RCC 7860 (cell line): ENCODE measurements around the gene CDH1.

ENCODE experiments used
- DNase-seq: peaks from one replicate; pipeline ENCODE4 v3.0.0-alpha.2; 2015; ENCODE audit warnings: low spot score
- FAIRE-seq: peaks from 2 replicates; lab custom pipeline; 2012; peaks lifted over from hg19 to GRCh38; lab: Jason Lieb, UNC

CDH1 gene

DNA sequence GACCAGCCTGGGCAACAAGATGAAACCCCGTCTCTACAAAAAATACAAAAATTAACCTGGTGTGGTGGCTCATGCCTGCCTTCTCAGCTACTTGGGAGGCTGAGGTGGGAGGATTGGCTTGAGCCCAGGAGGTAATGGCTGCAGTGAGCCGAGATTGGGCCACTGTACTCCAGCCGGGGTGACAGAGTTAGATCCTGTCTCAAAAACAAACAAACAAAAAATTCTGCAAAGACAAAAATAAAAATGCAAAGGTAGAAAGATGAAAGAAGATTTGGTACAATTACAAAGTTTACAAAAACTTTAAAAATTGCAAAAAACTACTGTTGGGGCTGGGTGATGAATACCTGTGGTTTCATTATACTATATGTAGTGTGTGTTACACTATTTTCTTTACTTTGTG, 5.5 kb upstream of the CDH1 start:
- DNase-seq (no peak), FAIRE-seq (no peak)

DNA sequence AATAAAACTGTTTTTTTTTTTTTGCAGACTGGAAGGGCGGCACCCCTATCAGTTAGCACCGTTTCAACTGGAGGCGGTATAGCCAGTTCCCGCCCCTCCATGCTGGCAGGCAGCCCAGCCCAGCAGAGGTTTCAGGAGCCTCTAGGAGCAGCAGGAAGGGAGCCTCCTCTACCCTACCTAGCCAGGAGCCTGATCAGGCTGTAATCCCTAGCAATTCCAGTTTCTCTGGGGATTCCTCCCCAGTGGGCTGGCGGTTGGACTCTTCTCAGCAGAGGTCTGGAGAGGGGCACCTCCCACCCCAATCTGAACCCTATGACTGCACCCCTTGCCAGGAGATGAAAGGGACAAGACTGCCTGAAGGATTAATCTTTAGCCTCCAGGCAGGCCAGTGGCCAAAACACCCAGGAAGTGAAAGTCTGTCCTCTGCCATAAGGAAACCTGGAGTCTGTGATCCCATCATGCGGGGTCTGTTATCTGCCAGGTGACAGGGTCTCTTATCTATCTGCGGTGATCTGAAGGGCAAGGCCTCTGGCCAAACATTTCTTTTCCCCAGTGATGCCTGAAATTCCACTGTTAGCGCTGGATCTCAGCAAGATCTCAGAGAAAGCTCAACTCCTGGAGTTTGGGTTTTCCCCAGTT, 4.9 kb upstream of the CDH1 start:
- no peak for FAIRE-seq
- DNase-seq, result peak; percentile 63

DNA sequence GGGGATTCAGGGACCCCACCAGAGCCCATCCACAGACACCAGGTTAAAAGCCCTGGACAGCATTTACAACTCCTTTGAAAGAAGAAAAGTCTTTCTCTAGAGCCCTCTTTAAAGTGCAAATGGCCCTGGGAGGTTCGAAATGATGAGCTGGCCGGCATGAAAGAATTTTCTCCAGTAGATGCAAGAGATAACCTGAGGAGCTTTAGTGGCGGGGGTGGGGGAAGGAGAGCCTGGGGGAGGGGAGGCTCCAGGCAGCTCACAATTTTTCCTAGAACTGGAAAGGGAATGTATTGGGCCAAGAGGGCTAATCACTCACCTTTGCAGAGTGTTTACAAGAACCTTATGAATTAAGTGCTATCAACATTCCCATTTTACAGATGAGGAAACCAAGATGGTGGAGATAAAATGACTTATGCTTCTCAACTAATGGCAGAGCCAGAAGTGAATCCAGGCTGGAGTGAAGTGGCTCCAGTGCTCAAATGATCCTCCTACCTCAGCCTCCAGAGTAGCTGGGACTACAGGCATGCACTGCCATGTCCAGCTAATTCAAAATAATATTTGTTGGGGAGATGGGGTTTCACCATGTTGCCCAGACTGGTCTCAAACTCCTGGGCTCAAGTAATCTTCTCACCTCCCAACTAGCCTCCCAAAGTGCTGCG, 4.2 kb upstream of the CDH1 start:
- DNase-seq, result peak; percentile 13
- no peak for FAIRE-seq

DNA sequence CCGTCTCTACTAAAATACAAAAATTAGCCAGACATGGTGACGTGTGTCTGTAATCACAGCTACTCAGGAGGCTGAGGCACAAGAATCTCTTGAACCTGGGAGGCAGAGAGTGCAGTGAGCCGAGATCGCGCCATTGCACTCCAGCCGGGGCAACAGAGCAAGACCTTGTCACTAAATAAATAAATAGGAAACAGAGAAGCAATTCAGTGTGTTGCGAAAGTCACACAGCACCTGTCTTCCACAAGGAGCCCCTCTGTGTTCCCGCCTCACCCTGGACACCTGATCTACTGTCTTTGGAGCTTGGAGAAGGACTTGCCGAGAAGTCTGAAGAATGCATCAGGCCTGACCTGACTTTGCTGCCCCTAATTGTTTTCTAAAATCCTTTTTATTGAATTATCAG, 3.5 kb upstream of the CDH1 start:
- no peak for FAIRE-seq
- DNase-seq, result no peak

DNA sequence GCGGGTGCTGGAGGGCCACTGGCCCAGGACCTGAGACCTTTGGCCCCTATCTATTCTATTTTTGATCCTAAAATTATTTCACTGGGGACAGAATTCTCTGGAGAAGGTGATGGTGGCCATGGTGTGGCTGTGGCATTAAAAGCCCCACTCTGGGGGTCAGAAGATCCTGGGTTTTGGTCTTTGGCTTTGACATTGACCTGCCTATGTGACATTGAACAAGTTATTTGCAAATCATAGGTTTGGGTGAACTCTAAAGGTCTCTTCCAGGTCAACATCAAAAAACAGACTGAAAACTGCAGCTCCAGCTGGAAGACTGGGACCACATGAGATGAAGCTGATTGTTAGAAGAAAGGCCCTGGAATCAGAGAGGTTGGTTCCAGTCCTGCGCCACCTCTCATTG, 2.3 kb upstream of the CDH1 start:
- no peak for FAIRE-seq
- no peak for DNase-seq

DNA sequence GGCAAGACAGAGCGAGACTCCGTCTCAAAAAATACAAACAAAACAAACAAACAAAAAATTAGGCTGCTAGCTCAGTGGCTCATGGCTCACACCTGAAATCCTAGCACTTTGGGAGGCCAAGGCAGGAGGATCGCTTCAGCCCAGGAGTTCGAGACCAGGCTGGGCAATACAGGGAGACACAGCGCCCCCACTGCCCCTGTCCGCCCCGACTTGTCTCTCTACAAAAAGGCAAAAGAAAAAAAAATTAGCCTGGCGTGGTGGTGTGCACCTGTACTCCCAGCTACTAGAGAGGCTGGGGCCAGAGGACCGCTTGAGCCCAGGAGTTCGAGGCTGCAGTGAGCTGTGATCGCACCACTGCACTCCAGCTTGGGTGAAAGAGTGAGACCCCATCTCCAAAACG, 531 bp upstream of the CDH1 start:
- FAIRE-seq, result no peak
- no peak for DNase-seq

DNA sequence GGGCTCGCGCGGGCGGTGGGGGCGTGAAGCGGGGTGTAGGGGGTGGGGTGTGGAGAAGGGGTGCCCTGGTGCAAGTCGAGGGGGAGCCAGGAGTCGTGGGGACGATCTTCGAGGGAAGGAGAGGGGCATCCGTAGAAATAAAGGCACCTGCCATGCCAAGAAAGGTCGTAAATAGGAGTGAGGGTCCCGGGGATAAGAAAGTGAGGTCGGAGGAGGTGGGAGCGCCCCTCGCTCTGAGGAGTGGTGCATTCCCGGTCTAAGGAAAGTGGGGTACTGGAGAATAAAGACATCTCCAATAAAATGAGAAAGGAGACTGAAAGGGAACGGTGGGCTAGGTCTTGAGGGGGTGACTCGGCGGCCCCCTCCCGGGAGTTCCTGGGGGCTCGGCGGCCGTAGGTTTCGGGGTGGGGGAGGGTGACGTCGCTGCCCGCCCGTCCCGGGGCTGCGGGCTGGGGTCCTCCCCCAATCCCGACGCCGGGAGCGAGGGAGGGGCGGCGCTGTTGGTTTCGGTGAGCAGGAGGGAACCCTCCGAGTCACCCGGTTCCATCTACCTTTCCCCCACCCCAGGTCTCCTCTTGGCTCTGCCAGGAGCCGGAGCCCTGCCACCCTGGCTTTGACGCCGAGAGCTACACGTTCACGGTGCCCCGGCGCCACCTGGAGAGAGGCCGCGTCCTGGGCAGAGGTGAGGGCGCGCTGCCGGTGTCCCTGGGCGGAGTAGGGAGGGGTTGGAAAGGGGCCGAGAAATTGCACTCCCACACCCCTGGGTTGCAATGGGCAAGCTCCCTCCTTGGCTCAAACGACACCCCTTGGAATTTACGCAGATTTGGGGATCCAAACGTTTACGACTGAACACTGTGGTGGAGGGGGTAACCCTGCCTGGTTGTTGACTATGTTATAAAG, 888 bp downstream of the CDH1 start:
- no peak for DNase-seq
- FAIRE-seq, result no peak

DNA sequence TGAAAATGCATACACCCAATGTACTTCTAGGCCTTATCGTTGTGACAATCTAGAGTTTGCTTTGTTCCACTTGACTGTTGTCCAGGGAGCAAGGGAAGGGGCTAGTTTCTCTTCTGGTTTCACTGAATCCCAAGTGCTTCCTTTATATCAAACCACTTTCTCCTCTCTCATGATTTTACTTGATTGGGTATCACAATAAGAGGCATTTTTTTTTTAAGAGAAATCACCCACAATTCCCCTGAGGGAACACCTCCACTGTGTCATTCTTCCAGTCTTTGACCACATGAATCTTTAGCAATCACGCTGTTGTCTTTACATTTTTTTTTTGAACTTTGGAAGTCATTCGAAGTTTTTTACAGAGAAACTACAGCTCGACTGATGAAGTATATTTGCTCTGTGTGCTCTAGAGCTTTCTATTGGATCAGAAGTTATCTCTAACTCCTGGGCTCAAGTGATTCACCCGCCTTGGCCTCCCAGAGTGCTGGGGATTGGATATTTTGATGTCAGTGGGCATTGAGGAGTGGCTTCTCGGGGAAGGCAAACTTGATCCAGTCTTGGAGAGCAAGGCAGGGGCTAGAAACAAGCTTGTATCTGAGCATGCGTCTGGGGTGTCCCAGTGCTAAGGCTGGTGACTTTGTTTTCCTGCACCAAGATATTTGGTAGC, 3.0 kb downstream of the CDH1 start:
- FAIRE-seq, result peak; percentile 65
- DNase-seq, result peak; percentile 38

DNA sequence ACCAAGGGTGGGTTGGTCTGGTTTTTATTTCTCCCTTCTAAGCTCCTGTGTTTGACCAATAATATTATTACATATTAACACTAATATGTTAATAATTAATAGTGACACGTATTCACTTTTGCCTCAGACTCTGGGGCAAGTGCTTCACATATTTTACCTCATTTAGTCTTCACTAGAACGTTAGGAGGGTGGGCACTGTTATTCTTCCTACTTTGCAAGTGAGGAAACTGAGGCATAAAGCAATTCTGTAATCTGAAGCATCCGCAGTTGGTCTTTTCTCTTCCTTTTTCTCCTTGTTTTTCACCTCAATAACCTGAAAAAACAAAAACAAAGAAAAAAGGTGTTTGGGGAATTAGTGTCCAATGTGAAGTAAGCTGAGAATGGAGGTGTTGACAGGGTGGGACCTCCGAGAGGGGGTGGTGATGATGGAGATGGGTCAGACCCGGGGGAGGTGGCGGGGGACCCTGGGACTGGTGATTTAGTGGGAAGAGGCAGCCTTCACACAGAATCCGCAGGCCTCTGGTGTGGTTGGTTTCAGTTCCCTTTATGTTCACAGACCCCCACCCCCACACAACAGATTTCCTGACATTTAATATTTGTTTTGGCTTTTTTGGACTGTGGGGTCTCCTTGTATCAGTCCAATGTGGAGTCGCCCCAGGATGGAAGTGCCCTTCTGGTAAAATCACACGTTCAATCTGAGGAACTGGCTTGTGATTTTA, 3.7 kb downstream of the CDH1 start:
- DNase-seq (no peak), FAIRE-seq (no peak)

DNA sequence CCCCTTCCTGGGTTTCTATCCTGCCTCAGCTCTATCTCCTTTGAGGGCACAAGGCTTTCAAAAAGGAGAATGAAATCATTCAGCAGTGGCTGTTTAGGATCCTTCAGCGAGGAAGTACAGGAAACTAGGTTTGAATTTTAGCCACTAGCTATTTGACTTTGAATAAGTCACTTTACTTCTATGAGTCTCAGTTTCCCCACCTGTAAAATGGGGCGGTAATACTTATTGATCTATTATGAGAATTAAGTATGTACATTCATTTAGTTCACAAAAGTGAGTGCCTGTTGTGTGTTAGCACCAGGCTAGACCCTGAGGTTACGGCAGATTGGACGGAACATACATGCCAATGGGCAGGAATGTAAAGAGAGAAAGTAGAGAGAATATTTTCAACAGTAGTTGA, 6.6 kb downstream of the CDH1 start:
- FAIRE-seq, result no peak

DNA sequence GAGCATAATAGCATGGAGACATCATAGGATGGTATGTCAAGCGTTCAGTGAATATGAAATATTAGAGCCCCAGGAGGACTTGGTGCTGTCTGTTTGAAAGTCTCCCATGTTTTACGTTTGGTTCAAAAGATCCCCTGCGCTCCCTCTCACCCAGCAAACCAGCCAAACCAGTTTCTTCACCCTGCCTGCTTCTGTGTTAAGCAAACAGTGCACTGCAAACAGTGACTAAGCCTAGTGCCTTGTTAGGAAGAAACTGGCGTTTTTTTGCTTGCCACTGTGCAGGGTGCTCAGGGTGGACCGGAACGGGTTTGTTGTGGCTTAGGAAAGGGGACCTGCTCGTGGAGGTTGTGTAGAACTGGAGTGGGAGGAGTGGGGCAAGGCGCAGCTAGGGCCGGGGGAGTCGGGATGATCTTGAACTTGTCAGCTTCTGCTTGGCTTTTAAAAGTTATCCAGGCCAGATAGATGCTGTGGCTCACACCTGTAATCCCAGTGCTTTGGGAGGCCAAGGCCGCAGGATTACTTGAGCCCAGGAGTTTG, 7.7 kb downstream of the CDH1 start:
- no peak for FAIRE-seq
- DNase-seq, result no peak

More for the DNA sequence above, 6.6 kb downstream of the CDH1 start:
- DNase-seq, result no peak

DNA sequence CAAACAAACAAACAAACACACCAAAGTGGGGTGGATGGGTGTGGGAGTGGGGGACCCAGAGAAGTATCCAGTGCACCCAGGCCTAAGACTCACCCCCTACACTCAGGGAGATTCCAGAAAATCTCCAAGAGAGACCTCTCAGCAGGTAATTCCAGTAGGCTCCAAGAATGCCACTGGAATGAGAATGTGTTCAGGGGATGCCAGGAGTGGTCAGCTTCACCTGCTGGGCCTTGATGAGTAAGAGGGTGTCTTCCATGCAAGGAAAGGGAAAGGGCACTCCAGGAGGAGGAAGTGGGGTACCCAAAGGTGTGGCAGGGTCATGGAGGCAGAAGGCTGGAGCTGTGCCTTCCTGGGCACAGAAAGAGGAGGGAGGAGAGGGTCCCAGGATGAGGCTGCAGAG, 9.9 kb downstream of the CDH1 start:
- DNase-seq, result no peak
- no peak for FAIRE-seq

DNA sequence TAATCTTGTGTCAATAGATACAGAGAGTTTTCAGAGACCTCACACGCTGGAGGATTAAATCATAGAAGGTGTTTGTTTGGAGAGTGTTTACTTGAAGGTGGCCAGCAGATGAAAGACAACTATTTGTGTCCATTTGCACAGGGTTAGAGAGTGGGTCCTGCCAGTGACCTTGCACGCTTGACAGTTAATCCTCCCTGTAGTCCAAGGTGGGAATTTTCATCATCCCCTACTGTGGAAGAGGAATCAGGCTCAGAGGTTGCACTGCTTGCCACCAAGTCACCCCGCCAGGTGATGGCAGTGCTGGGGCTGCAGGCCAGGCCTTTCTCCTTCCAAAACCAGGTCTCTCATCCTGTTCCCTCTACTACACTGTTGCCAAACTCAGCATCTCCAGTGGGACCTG, 12.3 kb downstream of the CDH1 start:
- DNase-seq, result no peak

DNA sequence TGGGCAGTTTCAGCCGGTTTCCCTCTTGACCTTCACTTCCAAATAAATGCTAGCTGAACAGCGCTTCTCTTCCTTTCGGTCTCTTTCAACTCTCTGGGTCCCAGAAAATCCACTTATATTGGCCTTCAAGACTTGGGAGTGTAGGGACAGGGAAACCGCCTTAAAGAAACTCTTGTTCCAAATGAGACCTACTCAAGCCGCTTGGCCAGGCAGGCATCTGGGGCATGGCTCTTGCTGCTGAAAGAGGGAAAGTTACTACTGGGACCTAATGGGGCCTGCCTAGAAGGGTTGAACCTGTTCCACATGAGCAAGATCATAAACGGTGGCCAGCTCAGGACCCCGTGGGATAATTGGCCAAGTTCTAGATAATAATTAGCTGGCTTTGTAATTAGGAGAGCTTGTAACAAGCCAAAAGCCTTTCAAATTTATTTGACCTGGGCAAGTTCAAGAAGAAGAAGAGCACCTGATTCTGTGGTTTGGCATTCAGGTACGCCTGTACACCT, 13.2 kb downstream of the CDH1 start:
- FAIRE-seq (no peak), DNase-seq (no peak)

More for the DNA sequence above, 12.3 kb downstream of the CDH1 start:
- no peak for FAIRE-seq

DNA sequence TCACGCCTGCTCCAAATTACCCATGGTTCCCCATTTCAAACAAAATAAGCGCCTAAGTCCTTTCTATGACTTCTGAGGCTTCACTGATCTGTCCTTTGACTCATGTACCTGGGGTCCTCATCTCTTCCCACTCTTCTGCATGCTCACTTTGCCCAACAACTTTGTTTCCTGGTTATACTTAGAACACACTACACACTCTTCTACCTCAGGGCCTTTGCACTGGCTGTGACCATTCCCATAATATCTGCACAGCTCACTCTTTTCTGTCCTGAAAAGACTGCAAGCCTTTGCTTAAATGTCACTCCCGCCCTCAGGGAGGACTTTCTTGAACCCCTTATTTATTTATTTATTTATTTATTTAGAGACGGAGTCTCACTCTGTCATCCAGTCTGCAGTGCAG, 14.1 kb downstream of the CDH1 start:
- DNase-seq (no peak), FAIRE-seq (no peak)

DNA sequence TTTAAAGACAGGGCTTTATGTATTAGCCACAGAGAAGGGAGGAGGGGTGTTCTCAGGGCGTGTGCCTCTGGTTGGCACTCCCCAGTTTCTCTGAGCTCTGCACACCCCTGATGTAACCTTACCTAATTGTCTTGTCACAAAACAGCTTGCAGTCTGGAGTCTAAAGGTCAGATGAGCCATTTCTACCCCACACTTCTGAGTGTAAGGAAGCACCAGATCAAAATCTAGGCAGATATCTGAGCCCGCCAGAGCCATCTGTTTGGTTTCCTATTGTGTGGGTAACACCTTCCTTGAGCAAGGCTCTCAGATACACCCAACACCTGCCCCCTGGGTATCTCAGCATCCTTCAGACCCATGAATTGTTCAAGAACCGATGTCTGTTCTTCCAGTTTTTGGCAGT, 15.5 kb downstream of the CDH1 start:
- DNase-seq (no peak), FAIRE-seq (no peak)

DNA sequence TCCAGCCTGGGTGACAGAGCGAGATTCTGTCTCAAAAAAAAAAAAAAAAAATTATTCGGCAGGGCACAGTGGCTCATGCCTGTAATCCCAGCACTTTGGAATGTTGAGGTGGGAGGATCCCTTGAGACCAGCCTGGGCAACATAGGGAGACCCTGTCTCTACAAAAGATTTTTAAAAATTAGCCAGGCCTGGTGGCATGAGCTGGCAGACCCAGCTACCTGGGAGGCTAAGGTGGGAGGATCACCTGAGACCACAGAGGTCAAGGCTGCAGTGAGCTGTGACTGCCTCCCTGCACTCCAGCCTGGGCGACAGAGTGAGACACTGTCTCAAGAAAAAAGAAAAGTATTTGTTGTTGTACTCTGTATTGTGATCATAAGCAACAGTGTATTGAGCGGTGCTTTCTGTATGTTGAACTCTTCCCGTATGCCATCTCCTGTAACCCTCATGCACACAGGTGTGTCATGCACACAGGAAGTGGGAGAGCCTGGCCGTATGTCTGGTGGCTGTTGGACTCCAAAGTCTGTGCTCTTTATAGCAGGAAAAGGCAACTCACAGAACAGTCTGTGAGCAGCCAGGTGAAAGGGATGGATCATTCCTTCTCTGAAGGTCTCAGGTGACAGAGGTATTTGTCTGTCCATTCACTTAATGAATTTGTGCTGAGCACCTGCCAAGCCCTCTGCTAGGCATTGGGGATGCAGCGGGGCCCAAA, 17.1 kb downstream of the CDH1 start:
- no peak for FAIRE-seq
- peak; percentile 22 for DNase-seq

DNA sequence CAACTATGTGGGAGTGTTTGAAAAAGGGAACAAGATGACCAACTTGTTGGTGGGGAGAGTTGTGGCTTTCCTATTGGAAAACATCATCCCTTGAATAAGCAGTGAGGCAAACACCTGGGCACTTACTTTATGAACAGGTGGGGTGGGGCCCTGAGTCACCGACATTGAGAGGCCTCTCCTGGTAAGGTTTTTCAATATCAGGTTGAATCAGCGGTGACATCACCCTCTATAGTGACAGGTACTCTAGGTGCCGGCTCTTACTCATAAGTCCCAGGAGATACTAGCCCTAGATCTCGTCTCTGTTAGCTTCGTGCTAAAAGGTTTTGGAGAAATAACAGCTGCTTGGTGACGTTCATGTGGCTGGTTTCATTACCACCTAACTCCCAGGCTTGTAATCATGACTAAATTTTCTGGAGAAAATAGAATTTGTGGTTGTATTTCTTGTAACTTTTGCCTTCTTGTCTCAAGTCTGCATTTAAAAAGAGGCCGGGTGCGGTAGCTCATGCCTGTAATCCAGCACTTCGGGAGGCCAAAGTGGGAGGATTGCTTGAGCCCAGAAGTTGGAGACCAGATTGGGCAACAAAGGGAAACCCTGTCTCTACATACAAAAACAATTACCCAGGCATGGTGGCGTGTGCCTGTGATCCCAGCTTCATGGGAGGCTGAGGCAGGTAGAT, 19.3 kb downstream of the CDH1 start:
- DNase-seq (no peak), FAIRE-seq (no peak)

DNA sequence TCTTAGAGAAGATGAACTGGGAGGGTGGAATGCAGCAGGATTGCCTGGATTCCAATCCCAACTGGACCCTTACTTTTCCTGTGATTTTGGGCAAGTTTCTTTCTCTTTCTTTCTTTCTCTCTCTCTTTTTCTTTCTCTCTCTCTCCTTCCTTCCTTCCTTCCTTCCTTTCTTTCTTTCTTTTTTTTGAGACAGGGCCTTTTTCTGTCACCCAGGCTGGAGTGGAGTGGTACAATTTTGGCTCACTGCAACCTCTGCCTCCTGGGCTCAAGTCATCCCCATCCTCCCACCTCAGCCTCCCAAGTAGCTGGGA, 20.5 kb downstream of the CDH1 start:
- DNase-seq, result no peak
- FAIRE-seq, result no peak
